SK-N-SH (cell line): ENCODE data around the gene CASK. TPM values are rescaled to one million over a fixed set of nuclear protein-coding genes. Genes with fewer than 3 reads are reported as not detected.

ENCODE experiments used
- CTCF ChIA-PET: fragments of 300-600, 350-600 bp; formaldehyde crosslinking; extraction: SDS; loops from one replicate; lab custom pipeline; 2021; lab: Yijun Ruan, JAX
- POLR2A ChIA-PET: fragments of 350-600 bp; sonication (Branson Sonifier 250); formaldehyde crosslinking; extraction: SDS; loops from one replicate; lab custom pipeline; 2020; ENCODE audit warnings: antibody characterized with exemption, inconsistent platforms; lab: Yijun Ruan, JAX
- DNase-seq: peaks from one replicate; pipeline ENCODE4 v3.0.0; 2012
- H2AFZ ChIP-seq: fragments of 200-600 bp; sonication (generic); 2 replicates; pipeline ENCODE4 v1.8.1; 2016; ENCODE audit warnings: antibody characterized with exemption, mild to moderate bottlenecking, low read depth
- H3F3A ChIP-seq: fragments of 200-600 bp; sonication (generic); replicated peaks from 2 replicates; pipeline ENCODE3; 2016; ENCODE audit warnings: antibody characterized with exemption, mild to moderate bottlenecking; ENCODE audit not compliant: insufficient read depth
- H3K27ac ChIP-seq, 2 experiments: fragments of 200-500 bp in 1 of 2; fragments of 200-600 bp in 1 of 2; sonication (Bioruptor generic) in 1 of 2; sonication (generic), shearing (Covaris generic) in 1 of 2; 2 replicates each; pipeline versions ENCODE4 v1.5.1 to v1.6.1; 2014 to 2016; ENCODE audit warnings: low read depth in 2 of 2, inconsistent platforms in 1 of 2, low read length in 1 of 2, mild to moderate bottlenecking in 1 of 2, mixed read lengths in 1 of 2
- H3K27me3 ChIP-seq: fragments of 200-600 bp; sonication (generic), shearing (Covaris generic); 2 replicates; pipeline ENCODE4 v1.6.1; 2016; ENCODE audit warnings: mixed run types; ENCODE audit not compliant: insufficient read depth
- H3K36me3 ChIP-seq, 2 experiments: fragments of 200-500 bp in 1 of 2; fragments of 200-600 bp in 1 of 2; sonication (Bioruptor generic) in 1 of 2; sonication (generic) in 1 of 2; replicated peaks in 1 of 2; 2 replicates each; pipeline versions ENCODE3 to v1.5.1; 2014 to 2016; ENCODE audit warnings: low read length in 1 of 2, mild to moderate bottlenecking in 1 of 2; ENCODE audit not compliant: insufficient read depth in 2 of 2, control insufficient read depth in 1 of 2
- H3K4me1 ChIP-seq, 2 experiments: fragments of 200-500 bp in 1 of 2; fragments of 200-600 bp in 1 of 2; sonication (Bioruptor generic) in 1 of 2; sonication (generic), shearing (Covaris generic) in 1 of 2; 2 replicates each; pipeline versions ENCODE4 v1.5.1 to v1.6.1; 2014 to 2016; ENCODE audit warnings: low read depth in 1 of 2, low read length in 1 of 2, mixed run types in 1 of 2; ENCODE audit not compliant: insufficient read depth in 2 of 2, control insufficient read depth in 1 of 2
- H3K4me2 ChIP-seq: fragments of 200-600 bp; sonication (generic), shearing (Covaris generic); 2 replicates; pipeline ENCODE4 v1.6.1; 2017; ENCODE audit warnings: mixed run types
- H3K4me3 ChIP-seq, 2 experiments: fragments of 200-500 bp in 1 of 2; fragments of 200-600 bp in 1 of 2; sonication (Bioruptor generic) in 1 of 2; sonication (generic), shearing (Covaris generic) in 1 of 2; 2 replicates each; pipeline versions ENCODE4 v1.5.1 to v1.8.1; 2014 to 2016; ENCODE audit warnings: low read depth in 2 of 2, inconsistent platforms in 1 of 2, low read length in 1 of 2, mild to moderate bottlenecking in 1 of 2, mixed read lengths in 1 of 2, moderate library complexity in 1 of 2
- H3K79me2 ChIP-seq: fragments of 200-600 bp; sonication (generic); 2 replicates; pipeline ENCODE4 v1.8.1; 2017; ENCODE audit warnings: mild to moderate bottlenecking; ENCODE audit not compliant: insufficient read depth
- H3K9ac ChIP-seq: fragments of 200-600 bp; sonication (generic); 2 replicates; pipeline ENCODE4 v1.6.1; 2017; ENCODE audit warnings: mixed run types
- H3K9me2 ChIP-seq: fragments of 200-600 bp; sonication (generic); 2 replicates; pipeline ENCODE4 v1.6.1; 2017; ENCODE audit warnings: mixed run types
- H3K9me3 ChIP-seq: fragments of 200-600 bp; sonication (generic); 2 replicates; pipeline ENCODE4 v1.6.1; 2017; ENCODE audit warnings: mixed run types, mild to moderate bottlenecking, moderate library complexity
- H4K20me1 ChIP-seq: fragments of 200-600 bp; sonication (generic); 2 replicates; pipeline ENCODE4 v1.6.1; 2017; ENCODE audit warnings: mild to moderate bottlenecking, mixed run types; ENCODE audit not compliant: insufficient read depth
- CHD2 ChIP-seq: fragments of 150-350 bp; IDR thresholded peaks from 2 replicates; pipeline ENCODE4 v1.6.1; 2018; ENCODE audit warnings: low read length; ENCODE audit not compliant: partially characterized antibody
- CTCF ChIP-seq: fragments of 200-600 bp; sonication (generic); IDR thresholded peaks from 2 replicates; pipeline ENCODE4 v1.6.1; 2017; ENCODE audit warnings: antibody characterized with exemption, mild to moderate bottlenecking, moderate library complexity
- ELF1 ChIP-seq: IDR thresholded peaks from 2 replicates; pipeline ENCODE4 v1.4.0; 2012
- EZH2phosphoT487 ChIP-seq: fragments of 200-600 bp; sonication (generic); IDR thresholded peaks from 2 replicates; pipeline ENCODE4 v1.6.1; 2017; ENCODE audit warnings: low read depth, mixed run types, mild to moderate bottlenecking, antibody characterized with exemption, moderate library complexity, borderline replicate concordance
- FOXJ3 ChIP-seq: sonication (generic); formaldehyde crosslinking; IDR thresholded peaks from 2 replicates; pipeline ENCODE4 v1.5.1; 2020; ENCODE audit warnings: mild to moderate bottlenecking, missing genetic modification reagents
- FOXM1 ChIP-seq: IDR thresholded peaks from 2 replicates; pipeline ENCODE4 v1.4.0; 2012; ENCODE audit warnings: low read depth, mild to moderate bottlenecking
- GABPA ChIP-seq: IDR thresholded peaks from 2 replicates; pipeline ENCODE4 v1.4.0; 2012; ENCODE audit warnings: low read depth, mild to moderate bottlenecking
- MAX ChIP-seq: IDR thresholded peaks from 2 replicates; pipeline ENCODE4 v1.4.0; 2012; ENCODE audit warnings: low read depth
- MEF2A ChIP-seq: IDR thresholded peaks from 2 replicates; pipeline ENCODE4 v1.4.0; 2012; ENCODE audit warnings: low read depth, borderline replicate concordance
- NFIC ChIP-seq: IDR thresholded peaks from 2 replicates; pipeline ENCODE4 v1.4.0; 2012; ENCODE audit warnings: borderline replicate concordance
- NRF1 ChIP-seq: IDR thresholded peaks from 2 replicates; pipeline ENCODE4 v1.6.1; 2012; ENCODE audit warnings: low read depth, mild to moderate bottlenecking, low read length
- PBX3 ChIP-seq: IDR thresholded peaks from 2 replicates; pipeline ENCODE4; 2012
- POLR2AphosphoS5 ChIP-seq: IDR thresholded peaks from 2 replicates; pipeline ENCODE4 v1.6.1; 2012; ENCODE audit warnings: low read depth, low read length
- REST ChIP-seq: IDR thresholded peaks from 2 replicates; pipeline ENCODE4 v1.6.1; 2012; ENCODE audit warnings: mild to moderate bottlenecking, low read depth, low read length, moderate library complexity
- RFX5 ChIP-seq: IDR thresholded peaks from 2 replicates; pipeline ENCODE4 v1.6.1; 2012; ENCODE audit warnings: mild to moderate bottlenecking, improper control_type of control experiment, low read length
- RXRA ChIP-seq: IDR thresholded peaks from 2 replicates; pipeline ENCODE4 v1.4.0; 2012; ENCODE audit warnings: low read depth, mild to moderate bottlenecking, borderline replicate concordance
- SIN3A ChIP-seq: IDR thresholded peaks from 2 replicates; pipeline ENCODE4 v1.6.1; 2012; ENCODE audit warnings: low read depth, mild to moderate bottlenecking, low read length, moderate library complexity, borderline replicate concordance
- TEAD4 ChIP-seq: IDR thresholded peaks from 2 replicates; pipeline ENCODE4 v1.4.0; 2012; ENCODE audit warnings: mild to moderate bottlenecking, borderline replicate concordance; ENCODE audit not compliant: insufficient read depth
- USF1 ChIP-seq: IDR thresholded peaks from 2 replicates; pipeline ENCODE4 v1.4.0; 2012; ENCODE audit warnings: low read depth, borderline replicate concordance
- YY1 ChIP-seq: IDR thresholded peaks from 2 replicates; pipeline ENCODE4 v1.4.0; 2012; ENCODE audit warnings: low read depth, mild to moderate bottlenecking
- WGBS: methylation state at CpG from one replicate; pipeline ENCODE4 v1.1.6; 2017; ENCODE audit warnings: low lambda C conversion rate; 5-methylcytosine and 5-hydroxymethylcytosine counted together
- polyA plus RNA-seq, 3 experiments: library from polyadenylated mRNA; depleted of rRNA; stranded (reverse); fragments of >200 nt; gene quantifications; 2 replicates each; pipeline ENCODE4 v1.2.3, GENCODE V29; 2012

CASK gene
- polyA plus RNA-seq, 1 of the 3 experiments (the other 2 are of a cell fraction): 7.0 TPM

GRCh38 chrX:41789374-41789773 is 134.0 kb downstream of the CASK start:
- H3K36me3 ChIP-seq: no peaks in the 10 kb centered on the region
- no peaks in the 10 kb centered on the region for H3K9me3 ChIP-seq
- H3K4me3 ChIP-seq: no peak overlapping the region
- H3K4me1 ChIP-seq: no peaks in the 10 kb centered on the region
- no peak for DNase-seq
- no peaks in the 10 kb centered on the region for H3K79me2 ChIP-seq
- WGBS: 50% methylated on average over 2 of the region's 2 CpGs
- ChIA-PET POLR2A (no interaction called here), CTCF (interaction anchor here (1.2 to 1.7 kb wide), 2 partner anchors 8 to 9 kb away, joined by 4 to 6 read pairs; no protein-coding TSS in a partner anchor)
- H3K27me3 ChIP-seq: no peaks in the 10 kb centered on the region
- no peak overlapping the region for H3K4me2 ChIP-seq
- TF ChIP-seq POLR2AphosphoS5 (no peak), FOXJ3 (CRISPR knock-in tag) (no peak), EZH2phosphoT487 (no peak), TEAD4 (no peak), RXRA (no peak), MAX (no peak), FOXM1 (no peak), MEF2A (no peak), PBX3 (no peak), RFX5 (no peak), REST (no peak), USF1 (no peak), CHD2 (no peak), NFIC (no peak), ELF1 (no peak), GABPA (no peak), NRF1 (no peak), SIN3A (no peak), CTCF (no peak), YY1 (no peak)
- H2AFZ ChIP-seq: no peak overlapping the region
- H3K27ac ChIP-seq: no peak overlapping the region
- H4K20me1 ChIP-seq: no peaks in the 10 kb centered on the region
- H3K9ac ChIP-seq: no peak overlapping the region
- H3K9me2 ChIP-seq: no peaks in the 10 kb centered on the region; the same call in 1 of the 2 replicates
- H3F3A ChIP-seq: no peaks in the 10 kb centered on the region
